B cell (primary cell): Measurements from ENCODE around the gene MRPL36.

Source experiments
- CTCF ChIP-seq: fragments of 200-600 bp; IDR thresholded peaks from one replicate; pipeline ENCODE4 v1.8.0; 2022; ENCODE audit warnings: antibody characterized with exemption, mild to moderate bottlenecking
- EZH2 ChIP-seq: IDR thresholded peaks from 2 replicates; pipeline ENCODE4 v1.6.1; 2012; ENCODE audit warnings: borderline replicate concordance, low read depth, mild to moderate bottlenecking, moderate library complexity, low read length; ENCODE audit not compliant: insufficient read depth, poor library complexity, severe bottlenecking

- TF ChIP-seq CTCF (no peak), EZH2 (no peak)
These were observed 46.8 kb downstream of the MRPL36 start for GRCh38 chr5:1752881-1753280.
